Prostate gland (tissue), 2 donors: Measurements from ENCODE around the gene FXYD4. TPM values are rescaled to one million over a fixed set of nuclear protein-coding genes. Genes with fewer than 3 reads are reported as not detected.
"Not testable (repeated sequence)": the region's sequence is repeated elsewhere in the genome, so short reads cannot be mapped to it uniquely, and the experiment has no call there.

Experiments used
- DNase-seq: peaks from one replicate; pipeline ENCODE4 v3.0.0-alpha.2; 2019; ENCODE audit warnings: low spot score
- H3K27ac ChIP-seq, 2 donors: fragments of 200-600 bp; sonication (generic); 2 replicates each; pipeline ENCODE4 v1.5.1; 2017 to 2019
- H3K27me3 ChIP-seq: fragments of 200-600 bp; sonication (generic); replicated peaks from 2 replicates; pipeline ENCODE4 v1.5.1; 2019; ENCODE audit not compliant: insufficient read depth
- H3K36me3 ChIP-seq, 2 donors: fragments of 200-600 bp; sonication (generic); 1 replicate in 1 of 2; 2 replicates in 1 of 2; pipeline versions ENCODE4 v1.5.1 to v1.8.1; 2017 to 2019
- H3K4me1 ChIP-seq: fragments of 200-600 bp; sonication (generic); replicated peaks from 2 replicates; pipeline ENCODE4 v1.5.1; 2019
- H3K4me3 ChIP-seq, 2 donors: fragments of 200-600 bp; sonication (generic); 2 replicates each; pipeline ENCODE4 v1.5.1; 2017 to 2019
- H3K9me3 ChIP-seq: fragments of 200-600 bp; sonication (generic); 2 replicates; pipeline ENCODE4 v1.5.1; 2017
- POLR2A ChIP-seq: fragments of 450-650 bp; IDR thresholded peaks from one replicate; pipeline ENCODE4 v1.6.1; 2016; ENCODE audit warnings: antibody characterized with exemption, mild to moderate bottlenecking
- POLR2AphosphoS5 ChIP-seq: sonication (generic); formaldehyde crosslinking; IDR thresholded peaks from one replicate; pipeline ENCODE4 v1.6.1; 2017; ENCODE audit warnings: antibody characterized with exemption
- WGBS: methylation state at CpG from one replicate; pipeline ENCODE4 v1.1.5; 2018; 5-methylcytosine and 5-hydroxymethylcytosine counted together
- intact Hi-C: fragments of 100-400 bp; cut with DNase I; formaldehyde crosslinking; loops from one replicate; pipeline ENCODE4 v1.14.2; 2022
- total RNA-seq, 2 donors: library from RNA; depleted of rRNA; stranded (reverse); fragments of >200 nt; gene quantifications; one replicate each; pipeline ENCODE4 v1.1.0, GENCODE V29; 2016
- TF ChIP-seq, protein P1 (sequence below), 4 experiments: fragments of 200-600 bp in 2 of 4; fragments of 450-650 bp in 2 of 4; sonication (generic) in 2 of 4; IDR thresholded peaks; 1 replicate in 3 of 4; 2 replicates in 1 of 4; pipeline ENCODE4 v1.5.1; 2016 to 2019; ENCODE audit warnings: antibody characterized with exemption in 4 of 4, mild to moderate bottlenecking in 2 of 4, moderate library complexity in 2 of 4

Gene FXYD4
- total RNA-seq, 2 donors from 2014 or later: not detected

DNA sequence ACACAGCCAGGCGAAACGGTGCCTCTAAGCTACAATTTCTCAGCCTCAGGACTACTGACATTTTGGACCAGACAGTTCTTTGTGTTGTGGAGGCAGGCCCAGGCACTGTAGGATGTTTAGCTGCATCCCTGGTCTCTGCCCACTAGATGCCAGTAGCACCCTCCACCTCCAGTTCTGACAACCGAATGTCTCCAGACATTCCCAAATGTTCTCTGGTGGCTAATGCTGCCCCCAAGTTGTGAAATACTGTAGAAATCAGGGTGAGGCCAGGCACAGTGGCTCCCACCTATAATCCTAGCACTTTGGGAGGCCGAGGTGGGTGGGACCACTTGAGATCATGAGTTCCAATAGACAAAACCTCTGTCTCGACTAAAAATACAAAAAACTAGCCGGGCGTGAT, 19.3 kb downstream of the FXYD4 start:
- no peak for TF ChIP-seq POLR2A
- TF ChIP-seq POLR2AphosphoS5: no peak
- TF ChIP-seq, protein P1, sequence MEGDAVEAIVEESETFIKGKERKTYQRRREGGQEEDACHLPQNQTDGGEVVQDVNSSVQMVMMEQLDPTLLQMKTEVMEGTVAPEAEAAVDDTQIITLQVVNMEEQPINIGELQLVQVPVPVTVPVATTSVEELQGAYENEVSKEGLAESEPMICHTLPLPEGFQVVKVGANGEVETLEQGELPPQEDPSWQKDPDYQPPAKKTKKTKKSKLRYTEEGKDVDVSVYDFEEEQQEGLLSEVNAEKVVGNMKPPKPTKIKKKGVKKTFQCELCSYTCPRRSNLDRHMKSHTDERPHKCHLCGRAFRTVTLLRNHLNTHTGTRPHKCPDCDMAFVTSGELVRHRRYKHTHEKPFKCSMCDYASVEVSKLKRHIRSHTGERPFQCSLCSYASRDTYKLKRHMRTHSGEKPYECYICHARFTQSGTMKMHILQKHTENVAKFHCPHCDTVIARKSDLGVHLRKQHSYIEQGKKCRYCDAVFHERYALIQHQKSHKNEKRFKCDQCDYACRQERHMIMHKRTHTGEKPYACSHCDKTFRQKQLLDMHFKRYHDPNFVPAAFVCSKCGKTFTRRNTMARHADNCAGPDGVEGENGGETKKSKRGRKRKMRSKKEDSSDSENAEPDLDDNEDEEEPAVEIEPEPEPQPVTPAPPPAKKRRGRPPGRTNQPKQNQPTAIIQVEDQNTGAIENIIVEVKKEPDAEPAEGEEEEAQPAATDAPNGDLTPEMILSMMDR (IDR thresholded peaks at IDR 0.05): peak in 2 of 4 experiments; percentile 8 to 28
- intact Hi-C loops: no loop called here
- Histone ChIP-seq H3K27me3 (no peaks in the 10 kb centered on the region), H3K36me3 (peaks cover 0 to 56% of the 10 kb centered on the region in 2 donors), H3K9me3 (no peaks in the 10 kb centered on the region), H3K4me3 (no peak overlapping the region), H3K4me1 (peaks cover 2% of the 10 kb centered on the region), H3K27ac (no peak overlapping the region)
- DNase-seq: no peak
- WGBS: 52% methylated on average over 7 of the region's 7 CpGs

DNA sequence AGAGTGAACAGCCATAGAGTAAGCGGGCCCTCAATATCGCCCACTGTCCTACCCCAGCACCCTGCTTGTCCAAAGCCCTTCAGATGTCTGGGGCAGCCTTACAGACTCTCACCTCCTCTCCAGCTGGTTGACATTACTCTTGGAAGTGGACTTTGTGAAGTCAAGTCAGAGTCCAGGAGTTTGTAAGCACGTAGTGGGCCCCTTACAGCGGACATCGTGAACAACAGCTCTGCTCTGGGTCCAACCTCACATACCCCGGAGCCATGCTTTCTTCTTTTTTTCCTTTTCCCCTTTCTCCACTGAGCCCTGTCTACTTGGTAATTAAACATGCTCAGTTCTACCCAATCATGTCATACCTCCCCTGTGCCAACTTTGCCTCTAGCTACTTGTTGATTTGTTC, 20.1 kb downstream of the FXYD4 start:
- no peak for DNase-seq
- Histone ChIP-seq H3K27ac (no peak overlapping the region), H3K36me3 (peaks cover 0 to 53% of the 10 kb centered on the region in 2 donors), H3K9me3 (no peaks in the 10 kb centered on the region), H3K4me3 (no peak overlapping the region), H3K4me1 (peaks cover 2% of the 10 kb centered on the region), H3K27me3 (no peaks in the 10 kb centered on the region)
- WGBS: 86% methylated on average over 6 of the region's 6 CpGs
- TF ChIP-seq POLR2AphosphoS5 (no peak), POLR2A (no peak)
- TF ChIP-seq, protein P1 (IDR thresholded peaks at IDR 0.05): no peak
- intact Hi-C loops: no loop called here

DNA sequence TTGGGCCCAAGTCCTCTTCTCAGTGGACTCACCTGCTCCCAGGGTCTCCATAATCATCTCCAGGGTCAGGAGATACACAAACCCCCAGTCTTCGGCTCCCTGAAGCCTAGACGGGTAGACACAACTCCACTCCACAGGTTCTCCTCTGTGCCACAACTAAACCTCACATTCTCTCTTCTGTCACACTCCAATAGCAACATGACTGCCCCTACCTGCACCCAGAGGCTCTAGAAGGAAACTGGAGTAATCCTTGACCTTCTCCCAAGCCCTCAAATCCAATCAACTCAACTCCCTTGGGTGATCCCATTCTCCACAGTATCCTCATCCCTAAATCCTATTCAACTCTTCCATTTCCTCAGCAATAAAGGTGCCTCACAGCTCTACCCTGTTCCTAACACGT, 21.3 kb downstream of the FXYD4 start:
- intact Hi-C loops: no loop called here
- Histone ChIP-seq H3K4me1 (peaks cover 2% of the 10 kb centered on the region), H3K36me3 (peaks cover 0 to 40% of the 10 kb centered on the region in 2 donors), H3K27me3 (no peaks in the 10 kb centered on the region), H3K27ac (no peak overlapping the region), H3K9me3 (no peaks in the 10 kb centered on the region), H3K4me3 (no peak overlapping the region)
- TF ChIP-seq, protein P1 (IDR thresholded peaks at IDR 0.05): no peak
- WGBS: 82% methylated on average over 3 of the region's 3 CpGs
- DNase-seq: no peak

DNA sequence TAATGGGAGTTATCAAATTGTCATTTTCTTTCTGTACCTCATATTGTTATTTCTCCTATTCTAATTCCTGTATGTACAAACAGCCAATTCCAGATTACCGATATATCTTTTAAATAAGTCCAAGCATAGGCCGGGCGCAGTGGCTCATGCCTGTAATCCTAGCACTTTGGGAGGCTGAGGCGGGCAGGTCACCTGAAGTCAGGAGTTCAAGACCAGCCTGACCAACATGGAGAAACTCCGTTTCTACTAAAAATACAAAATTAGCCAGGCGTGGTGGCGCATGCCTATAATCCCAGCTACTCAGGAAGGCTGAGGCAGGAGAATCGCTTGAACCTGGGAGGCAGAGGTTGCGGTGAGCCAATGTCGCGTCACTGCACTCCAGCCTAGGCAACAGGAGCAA, 21.8 kb downstream of the FXYD4 start:
- H3K27me3 ChIP-seq, H3K4me3 ChIP-seq, DNase-seq, H3K9me3 ChIP-seq, H3K4me1 ChIP-seq, intact Hi-C loops, H3K27ac ChIP-seq: not testable (repeated sequence)
- H3K36me3 ChIP-seq: peaks cover 0 to 36% of the 10 kb centered on the region in 2 donors
- 93% methylated on average over 11 of the region's 11 CpGs for WGBS

DNA sequence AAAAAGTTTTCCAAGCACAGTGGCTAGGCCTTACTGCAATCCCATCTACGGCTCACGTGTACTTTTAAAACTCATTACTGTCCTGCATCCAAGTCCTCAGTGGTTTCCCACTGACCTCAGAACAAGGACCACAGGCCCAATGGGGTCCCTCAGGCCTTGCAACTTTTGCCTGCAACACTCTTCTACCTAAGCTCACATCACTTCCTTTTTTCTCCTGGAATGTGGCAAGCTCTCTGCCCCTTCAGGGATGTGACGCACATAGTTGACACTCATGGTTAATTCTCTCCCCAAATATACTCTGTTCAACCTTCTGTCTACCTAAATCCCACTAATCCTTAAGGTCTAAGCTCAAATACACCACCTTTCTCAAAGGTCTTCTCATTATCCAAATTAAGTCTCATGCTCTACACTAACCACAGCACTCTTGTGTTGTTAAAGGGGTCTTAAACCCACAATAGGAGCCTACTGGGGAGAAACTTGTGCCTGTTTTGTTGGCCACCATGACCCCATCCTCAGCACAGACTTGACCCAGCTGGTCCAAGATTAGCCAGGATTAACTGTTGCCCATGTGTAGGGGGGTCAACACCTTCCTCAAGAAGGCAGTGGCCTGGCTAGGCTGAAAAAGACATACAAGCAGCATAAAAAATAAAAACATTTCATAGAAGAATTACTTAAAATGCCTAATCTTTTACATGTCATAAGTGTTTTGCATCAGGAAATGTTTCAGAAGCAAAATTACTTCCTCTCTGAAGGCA, 22.3 kb downstream of the FXYD4 start:
- Histone ChIP-seq H3K9me3 (no peaks in the 10 kb centered on the region), H3K36me3 (peaks cover 0 to 30% of the 10 kb centered on the region in 2 donors)

More for the DNA sequence above, 22.3 kb downstream of the FXYD4 start:
- DNase-seq: no peak
- TF ChIP-seq POLR2A: no peak
- TF ChIP-seq POLR2AphosphoS5: no peak
- TF ChIP-seq, protein P1 (IDR thresholded peaks at IDR 0.05): no peak
- no peak overlapping the region for H3K4me3 ChIP-seq
- no peak overlapping the region for H3K27ac ChIP-seq
- H3K4me1 ChIP-seq: peaks cover 5% of the 10 kb centered on the region
- no peaks in the 10 kb centered on the region for H3K27me3 ChIP-seq
- WGBS: 78% methylated on average over 3 of the region's 3 CpGs
- intact Hi-C loops: no loop called here
